Urinary bladder (tissue), 4 donors: ENCODE results near the gene HCFC1R1. TPM values are rescaled to one million over a fixed set of nuclear protein-coding genes. Genes with fewer than 3 reads are reported as not detected.

Source experiments
- DNase-seq: peaks from one replicate; pipeline ENCODE4 v3.0.0-alpha.2; 2015; ENCODE audit errors: extremely low spot score
- H3K27ac ChIP-seq: one replicate; pipeline ENCODE4 v1.5.1; 2013; ENCODE audit warnings: low read depth, mild to moderate bottlenecking, moderate library complexity
- H3K36me3 ChIP-seq: one replicate; pipeline ENCODE4 v1.6.1; 2013; ENCODE audit warnings: mild to moderate bottlenecking, moderate library complexity; ENCODE audit not compliant: insufficient read depth
- H3K4me1 ChIP-seq: one replicate; pipeline ENCODE4 v1.6.1; 2013; ENCODE audit warnings: mild to moderate bottlenecking, moderate library complexity; ENCODE audit not compliant: insufficient read depth
- H3K4me3 ChIP-seq: one replicate; pipeline ENCODE4 v1.5.1; 2013; ENCODE audit warnings: low read depth, low read length
- WGBS: extraction: QIAGEN DNeasy Blood & Tissue Kit; methylation state at CpG from one replicate; pipeline ENCODE4 v1.1.7; 2013; 5-methylcytosine and 5-hydroxymethylcytosine counted together
- polyA plus RNA-seq: library from polyadenylated mRNA; stranded (reverse); fragments of 200-250 nt; gene quantifications from one replicate; pipeline ENCODE4 v1.2.3, GENCODE V29; 2013
- total RNA-seq: library from RNA; depleted of rRNA; stranded (reverse); fragments of >200 nt; gene quantifications from one replicate; pipeline ENCODE4 v1.2.3, GENCODE V29; 2014
- donor health status: healthy with polysubstance abuse.
- donor health status: healthy.

Gene HCFC1R1
- total and polyA plus RNA-seq, 2 donors = 29.1 to 91.8 TPM

- Histone ChIP-seq H3K36me3 (no peaks in the 10 kb centered on the region), H3K27ac (no peak overlapping the region), H3K4me3 (no peak overlapping the region), H3K4me1 (no peaks in the 10 kb centered on the region)
- 88% methylated on average over 9 of the region's 9 CpGs for WGBS
- DNase-seq = no peak
Measured at GRCh38 chr16:3051494-3051893, 27.8 kb upstream of the HCFC1R1 start.

DNA sequence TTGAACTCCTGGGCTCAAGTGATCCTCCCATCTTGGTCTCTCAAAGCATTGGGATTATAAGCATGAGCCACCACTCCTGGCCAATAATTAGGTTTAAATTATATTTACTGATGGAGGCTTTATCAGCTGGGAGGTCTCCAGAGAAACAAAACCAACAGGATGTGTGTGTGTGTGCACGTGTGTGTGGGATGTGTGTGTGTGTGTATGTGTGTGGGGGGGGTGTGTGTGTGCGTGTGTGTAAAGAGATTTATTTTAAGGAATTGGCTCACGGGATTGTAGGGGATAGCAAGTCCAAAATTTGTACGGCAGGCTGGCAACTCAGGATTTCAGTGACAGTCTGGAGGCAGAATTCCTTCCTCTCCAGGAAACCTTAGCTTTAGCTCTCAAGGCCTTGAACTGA lies 27.3 kb upstream of the HCFC1R1 start:
- 38% methylated on average over 4 of the region's 4 CpGs for WGBS

DNA sequence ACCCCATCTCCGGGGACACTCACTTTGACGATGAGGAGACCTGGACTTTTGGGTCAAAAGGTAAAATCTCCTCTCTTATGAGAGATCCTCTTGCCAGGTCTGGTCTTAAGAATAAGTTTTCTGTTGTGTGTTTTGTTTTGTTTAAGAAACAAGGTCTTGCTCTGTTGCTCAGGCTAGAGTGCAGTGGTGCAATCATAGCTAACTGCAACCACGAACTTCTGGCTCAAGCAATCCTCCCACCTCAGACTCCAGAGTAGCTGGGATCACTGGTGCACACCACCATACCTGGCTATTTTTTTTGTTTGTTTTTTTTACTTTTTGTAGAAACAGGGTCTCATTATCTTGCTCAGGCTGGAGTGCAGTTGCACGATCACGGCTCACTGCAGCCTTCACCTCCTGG lies 26.7 kb upstream of the HCFC1R1 start:
- Histone ChIP-seq H3K27ac (no peak overlapping the region), H3K36me3 (no peaks in the 10 kb centered on the region), H3K4me3 (no peak overlapping the region), H3K4me1 (peaks cover 1% of the 10 kb centered on the region)
- DNase-seq = no peak
- 86% methylated on average over 5 of the region's 5 CpGs for WGBS

More for the DNA sequence above, 27.3 kb upstream of the HCFC1R1 start:
- Histone ChIP-seq H3K4me1 (peaks cover 1% of the 10 kb centered on the region), H3K36me3 (no peaks in the 10 kb centered on the region), H3K27ac (no peak overlapping the region), H3K4me3 (no peak overlapping the region)
- DNase-seq = no peak

- Histone ChIP-seq H3K4me3 (no peak overlapping the region), H3K4me1 (peaks cover 1% of the 10 kb centered on the region), H3K27ac (no peak overlapping the region), H3K36me3 (no peaks in the 10 kb centered on the region)
- no peak for DNase-seq
- WGBS = 82% methylated on average over 26 of the region's 26 CpGs
Measured at GRCh38 chr16:3049921-3050481, 26.3 kb upstream of the HCFC1R1 start.

GRCh38 chr16:3047387-3047720 lies 23.6 kb upstream of the HCFC1R1 start:
- WGBS = 9% methylated on average over 13 of the region's 13 CpGs
- H3K4me3 ChIP-seq = no peak overlapping the region
- no peak overlapping the region for H3K27ac ChIP-seq
- H3K36me3 ChIP-seq = no peaks in the 10 kb centered on the region
- no peak for DNase-seq
- peaks cover 1% of the 10 kb centered on the region for H3K4me1 ChIP-seq

- peak overlapping the region; percentile 43 for H3K4me3 ChIP-seq
- no peak for DNase-seq
- H3K27ac ChIP-seq = no peak overlapping the region
- H3K36me3 ChIP-seq = no peaks in the 10 kb centered on the region
- peaks cover 1% of the 10 kb centered on the region for H3K4me1 ChIP-seq
- WGBS = under 1% methylated on average over 54 of the region's 54 CpGs
Measured at GRCh38 chr16:3046641-3047386, 23.1 kb upstream of the HCFC1R1 start.

- DNase-seq = no peak
- under 1% methylated on average over 86 of the region's 86 CpGs for WGBS
- H3K4me3 ChIP-seq = peak within 1 kb of the TSS; percentile 48
- no peak within 1 kb of the TSS for H3K27ac ChIP-seq
- H3K4me1 ChIP-seq = peaks cover 1% of the 10 kb centered on the region
- no peaks in the 10 kb centered on the region for H3K36me3 ChIP-seq
Measured at GRCh38 chr16:3045758-3046640, 22.3 kb upstream of the HCFC1R1 start, which contains the start of gene MMP25. Gene MMP25 (plus strand): TSS chr16:3046561. CDS start chr16:3046918, 357 bp downstream.

DNA sequence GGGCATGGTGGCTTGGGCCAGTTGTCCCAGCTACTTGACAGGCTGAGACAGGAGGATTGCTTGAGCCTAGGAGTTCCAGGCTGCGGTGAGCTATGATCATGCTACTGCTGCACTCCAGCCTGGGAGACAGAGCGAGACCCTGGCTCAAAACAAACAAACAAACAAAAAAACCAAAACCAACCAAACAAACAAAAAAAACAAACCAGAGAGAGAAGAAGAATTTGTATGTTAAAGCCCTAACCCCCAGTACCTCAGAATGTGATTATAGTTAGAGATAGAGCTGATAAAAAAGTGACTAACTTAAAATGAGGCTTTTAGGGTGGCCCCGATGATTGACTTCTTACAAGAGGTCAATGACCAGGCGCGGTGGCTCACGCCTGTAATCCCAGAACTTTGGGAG lies 21.0 kb upstream of the HCFC1R1 start:
- WGBS = 85% methylated on average over 6 of the region's 6 CpGs
- H3K4me3 ChIP-seq = no peak overlapping the region
- H3K4me1 ChIP-seq = peaks cover 1% of the 10 kb centered on the region
- H3K36me3 ChIP-seq = no peaks in the 10 kb centered on the region
- H3K27ac ChIP-seq = no peak overlapping the region
- no peak for DNase-seq

GRCh38 chr16:3042376-3042775 lies 18.6 kb upstream of the HCFC1R1 start:
- no peak overlapping the region for H3K27ac ChIP-seq
- H3K4me1 ChIP-seq = peaks cover 1% of the 10 kb centered on the region
- DNase-seq = no peak
- no peaks in the 10 kb centered on the region for H3K36me3 ChIP-seq
- no peak overlapping the region for H3K4me3 ChIP-seq
- 86% methylated on average over 3 of the region's 3 CpGs for WGBS

DNA sequence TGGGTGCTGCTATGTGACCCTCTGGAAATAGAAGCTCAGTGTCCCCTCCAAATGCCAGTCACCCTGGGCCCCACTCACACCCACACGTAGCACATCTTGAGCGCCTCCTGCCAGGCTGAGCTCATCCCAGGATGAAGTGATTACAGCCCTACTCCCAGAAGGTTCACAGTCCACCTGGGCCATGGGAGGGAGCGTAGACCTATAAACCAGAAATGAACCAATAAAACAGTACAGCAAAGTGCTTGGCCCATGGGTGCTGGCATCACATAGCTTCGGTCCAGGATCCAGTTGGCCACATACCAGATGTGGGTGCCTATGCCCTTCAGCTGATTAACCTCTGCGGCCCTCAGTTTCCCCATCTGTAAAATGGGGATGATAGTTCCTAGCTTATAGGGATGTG lies 15.2 kb upstream of the HCFC1R1 start:
- H3K27ac ChIP-seq = no peak overlapping the region
- no peak overlapping the region for H3K4me3 ChIP-seq
- 81% methylated on average over 5 of the region's 5 CpGs for whole genome bisulfite sequencing
- no peak for DNase-seq
- no peaks in the 10 kb centered on the region for H3K4me1 ChIP-seq
- H3K36me3 ChIP-seq = no peaks in the 10 kb centered on the region

DNA sequence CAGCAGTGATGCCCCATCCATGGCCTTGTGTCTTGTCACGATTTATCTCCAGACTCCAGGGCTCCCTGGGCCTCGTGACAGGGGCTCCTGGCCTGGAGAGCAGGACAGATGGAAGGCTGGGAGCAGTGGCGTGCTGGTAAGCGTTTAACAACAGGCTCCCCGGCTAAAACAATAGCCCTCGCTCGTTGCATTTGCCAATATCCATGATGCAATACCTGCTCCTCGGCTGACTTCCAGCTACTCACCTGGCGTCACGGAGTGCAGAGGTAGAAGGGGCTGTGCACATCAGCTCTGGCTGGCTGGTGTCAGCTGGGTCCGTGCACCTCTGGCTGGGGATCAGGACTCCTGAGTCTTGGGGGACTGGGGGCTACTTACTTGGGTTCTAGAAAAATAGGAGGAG lies 14.5 kb upstream of the HCFC1R1 start:
- H3K4me3 ChIP-seq = no peak overlapping the region
- 40% methylated on average over 11 of the region's 11 CpGs for WGBS
- no peak overlapping the region for H3K27ac ChIP-seq
- H3K36me3 ChIP-seq = no peaks in the 10 kb centered on the region
- no peak for DNase-seq
- no peaks in the 10 kb centered on the region for H3K4me1 ChIP-seq

- Histone ChIP-seq H3K36me3 (no peaks in the 10 kb centered on the region), H3K4me3 (peak within 1 kb of the TSS; percentile 37), H3K27ac (peak within 1 kb of the TSS; percentile 40), H3K4me1 (no peaks in the 10 kb centered on the region)
- WGBS = 6% methylated on average over 44 of the region's 44 CpGs
- no peak for DNase-seq
Measured at GRCh38 chr16:3036726-3037315, 13.1 kb upstream of the HCFC1R1 start, which contains the start of gene BICDL2. Gene BICDL2 (minus strand): TSS chr16:3036944. CDS start chr16:3035496, 1,448 bp downstream.

- H3K4me1 ChIP-seq = no peaks in the 10 kb centered on the region
- no peaks in the 10 kb centered on the region for H3K36me3 ChIP-seq
- peak overlapping the region; percentile 37 for H3K4me3 ChIP-seq
- DNase-seq = no peak
- H3K27ac ChIP-seq = peak overlapping the region; percentile 40
- 2% methylated on average over 40 of the region's 40 CpGs for WGBS
Measured at GRCh38 chr16:3035972-3036725, 12.4 kb upstream of the HCFC1R1 start.
